HG02943 (cell line): ENCODE measurements around the gene CCDC24.

Source experiments
- ATAC-seq: cut with Tn5 transposase; IDR thresholded peaks from one replicate; pipeline ENCODE4 v1.9.1; 2021; ENCODE audit warnings: mild to moderate bottlenecking, low read depth, moderate library complexity; ENCODE audit not compliant: unreplicated experiment

Gene CCDC24

DNA sequence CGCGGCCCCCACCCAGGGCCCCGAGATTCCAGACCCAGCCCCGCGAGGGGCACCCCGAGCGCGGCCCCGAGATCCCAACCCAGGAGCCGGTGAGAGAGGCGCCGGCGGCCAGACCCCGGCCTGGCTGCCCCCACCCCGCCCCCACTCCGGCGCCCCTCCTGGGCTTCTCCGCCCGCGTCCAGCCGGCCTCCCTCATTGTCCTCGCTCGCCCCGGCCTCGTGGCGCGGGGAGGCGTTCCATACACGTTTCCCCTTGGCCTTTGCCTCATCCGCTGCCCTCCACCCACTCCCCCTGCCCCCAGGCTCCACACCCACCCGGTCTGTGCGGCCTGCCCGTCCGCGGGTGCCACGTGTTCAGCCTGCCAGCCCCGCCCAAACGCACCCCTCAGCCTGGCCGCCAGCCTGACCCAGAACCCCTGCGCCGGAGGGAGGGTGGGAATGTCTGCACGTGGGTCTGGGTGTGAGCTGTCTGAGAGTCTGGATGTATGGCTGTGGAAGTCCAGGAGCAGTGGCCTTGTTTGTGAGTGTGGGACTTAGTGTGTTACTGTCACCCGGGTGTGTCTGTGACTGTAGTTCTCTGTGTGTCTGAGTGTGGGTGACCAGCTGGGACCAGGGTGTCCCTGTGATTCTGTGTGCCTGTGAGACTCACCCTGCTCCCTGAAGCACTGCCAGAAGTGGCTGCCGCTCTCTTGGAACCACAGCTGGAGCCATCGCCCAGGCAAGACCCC is 11.7 kb upstream of the CCDC24 start:
- no peak for ATAC-seq

DNA sequence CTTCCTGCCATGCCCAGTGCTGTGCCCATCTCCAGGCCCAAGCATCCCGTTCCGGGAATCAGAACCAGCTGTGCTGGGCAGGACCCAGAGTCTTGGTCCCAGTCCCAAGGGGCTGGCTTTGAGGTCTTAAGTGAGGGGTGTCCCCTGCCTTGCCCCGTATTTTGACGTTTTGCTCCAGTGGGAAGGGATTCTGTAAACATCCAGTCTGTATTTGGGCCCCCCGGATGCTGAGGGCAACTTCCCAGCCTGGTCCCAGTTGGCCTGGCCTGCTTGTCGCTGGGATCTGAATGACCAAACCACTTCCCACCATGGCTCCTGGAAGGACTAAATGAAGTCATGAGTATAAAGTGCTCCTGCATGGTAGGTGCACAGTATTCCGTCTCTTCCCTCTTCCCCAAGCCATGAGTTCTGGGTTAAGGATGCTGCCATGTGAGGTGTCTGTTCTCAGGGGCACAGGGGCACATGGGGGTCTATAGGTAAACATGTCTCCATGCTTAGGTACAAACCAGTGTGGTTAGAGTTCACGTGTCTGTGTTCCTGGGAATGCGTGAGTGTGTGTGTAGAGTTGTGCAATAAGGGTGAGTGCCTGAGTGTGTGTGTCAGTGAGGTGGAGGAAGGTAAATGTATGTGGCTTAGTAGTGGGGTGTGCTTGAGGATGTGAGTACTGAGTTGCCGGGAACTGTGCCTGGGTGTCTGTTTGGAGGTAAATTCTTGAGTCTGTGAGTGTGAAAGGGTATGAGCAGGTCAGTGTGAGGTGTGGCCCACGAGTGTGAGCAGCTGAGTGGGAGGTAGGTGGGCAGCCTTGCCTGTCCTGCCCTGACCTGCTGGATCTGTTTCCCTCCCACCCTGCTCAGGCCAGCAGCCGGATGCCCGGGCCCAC is 10.9 kb upstream of the CCDC24 start:
- ATAC-seq = no peak

DNA sequence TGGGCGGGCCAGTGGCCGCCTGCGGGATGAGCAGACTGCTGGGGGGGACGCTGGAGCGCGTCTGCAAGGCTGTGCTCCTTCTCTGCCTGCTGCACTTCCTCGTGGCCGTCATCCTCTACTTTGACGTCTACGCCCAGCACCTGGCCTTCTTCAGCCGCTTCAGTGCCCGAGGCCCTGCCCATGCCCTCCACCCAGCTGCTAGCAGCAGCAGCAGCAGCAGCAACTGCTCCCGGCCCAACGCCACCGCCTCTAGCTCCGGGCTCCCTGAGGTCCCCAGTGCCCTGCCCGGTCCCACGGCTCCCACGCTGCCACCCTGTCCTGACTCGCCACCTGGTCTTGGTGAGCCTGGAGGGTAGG is 10.3 kb upstream of the CCDC24 start:
- no peak for ATAC-seq

DNA sequence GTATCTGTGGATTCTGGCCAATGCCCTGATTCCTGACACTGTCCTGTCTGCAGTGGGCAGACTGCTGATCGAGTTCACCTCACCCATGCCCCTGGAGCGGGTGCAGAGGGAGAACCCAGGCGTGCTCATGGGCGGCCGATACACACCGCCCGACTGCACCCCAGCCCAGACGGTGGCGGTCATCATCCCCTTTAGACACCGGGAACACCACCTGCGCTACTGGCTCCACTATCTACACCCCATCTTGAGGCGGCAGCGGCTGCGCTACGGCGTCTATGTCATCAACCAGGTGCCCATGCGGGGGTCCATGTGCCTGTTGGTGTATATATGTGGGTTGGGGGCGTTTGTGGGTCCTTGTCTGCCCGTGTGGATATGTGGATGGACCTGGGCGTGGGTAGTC is 9.8 kb upstream of the CCDC24 start:
- ATAC-seq = no peak

DNA sequence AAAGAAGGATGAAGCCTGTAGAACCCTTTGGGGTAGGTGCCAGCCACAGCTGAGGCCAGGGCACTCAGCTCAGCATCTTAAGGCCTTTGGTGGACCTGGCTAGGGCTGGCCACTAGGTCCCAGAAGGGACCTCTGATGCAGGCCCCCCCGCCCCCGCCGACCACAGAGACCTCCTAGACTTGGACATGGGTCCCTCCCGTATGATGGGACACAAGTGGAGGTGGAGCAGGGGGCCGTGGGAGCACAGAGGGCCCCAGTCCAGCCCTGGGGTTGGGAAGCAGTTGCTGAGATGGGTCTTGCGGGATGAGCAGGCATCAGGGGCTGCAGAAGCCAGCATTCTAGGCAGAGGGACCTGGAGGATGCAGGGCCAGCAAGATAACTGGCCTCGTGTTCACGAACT is 9.2 kb upstream of the CCDC24 start:
- no peak for ATAC-seq

DNA sequence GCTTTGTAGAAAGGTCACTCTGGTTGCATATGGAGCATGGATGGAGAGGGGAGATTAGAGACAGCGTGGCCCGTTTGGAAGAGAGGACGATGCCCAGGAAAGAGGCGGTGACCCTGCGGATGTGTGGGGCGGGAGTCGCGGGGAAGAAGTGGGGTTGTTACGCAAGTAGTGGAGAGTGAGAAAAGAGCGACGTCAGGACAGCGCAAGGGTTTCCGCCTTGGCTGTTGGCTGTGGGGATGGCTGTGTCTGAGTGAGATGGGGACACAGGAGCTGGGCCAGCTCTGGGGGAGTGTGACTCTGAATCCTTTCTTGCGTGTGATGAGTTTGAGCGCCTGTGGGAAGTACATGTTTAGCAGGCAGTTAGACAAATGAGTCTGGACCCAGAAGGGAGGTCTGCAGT is 8.6 kb upstream of the CCDC24 start:
- no peak for ATAC-seq

DNA sequence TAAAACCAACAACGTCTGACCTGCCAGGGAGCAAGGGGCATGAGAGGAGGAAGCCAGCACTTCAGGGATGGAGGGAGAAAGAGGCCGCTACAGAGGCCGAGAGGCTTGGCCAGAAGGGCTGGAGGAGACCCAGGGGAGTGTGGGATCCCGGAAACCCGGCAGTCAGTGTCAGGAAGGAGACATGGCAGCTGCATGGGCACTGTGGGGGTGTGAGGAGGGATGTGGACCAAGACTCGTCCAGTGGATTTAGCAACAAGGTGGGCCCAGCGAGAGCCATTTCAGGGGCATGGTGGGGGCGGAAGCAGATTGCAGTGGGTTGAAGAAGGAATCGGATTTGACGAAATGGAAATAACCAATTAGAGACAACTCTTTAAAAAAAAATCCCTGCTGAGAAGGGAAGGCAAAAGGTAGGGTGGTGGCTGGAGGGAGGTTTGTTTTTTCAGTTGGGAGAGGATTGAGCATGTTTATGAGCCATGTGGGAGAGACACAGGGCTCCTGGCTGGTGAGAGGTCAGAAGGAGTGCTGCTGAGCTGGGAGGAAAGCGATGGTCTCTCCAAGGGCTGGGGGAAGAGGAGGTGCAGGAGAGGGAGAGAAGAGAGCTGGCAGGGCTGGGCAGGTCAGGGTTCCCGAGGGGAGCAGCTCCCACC is 8.0 kb upstream of the CCDC24 start:
- ATAC-seq = no peak

DNA sequence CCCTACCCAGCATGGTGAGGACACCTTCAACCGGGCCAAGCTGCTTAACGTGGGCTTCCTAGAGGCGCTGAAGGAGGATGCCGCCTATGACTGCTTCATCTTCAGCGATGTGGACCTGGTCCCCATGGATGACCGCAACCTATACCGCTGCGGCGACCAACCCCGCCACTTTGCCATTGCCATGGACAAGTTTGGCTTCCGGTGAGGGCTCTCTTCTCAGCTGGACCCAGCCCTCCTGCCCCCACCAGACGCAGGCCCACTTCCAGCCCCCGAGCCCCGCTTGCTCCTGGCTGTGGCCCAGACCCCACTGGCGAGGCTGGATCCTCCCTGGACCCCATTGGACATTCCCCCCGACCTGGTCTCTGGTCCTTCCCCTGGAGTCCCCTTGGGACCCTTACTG is 6.5 kb upstream of the CCDC24 start:
- ATAC-seq = no peak

DNA sequence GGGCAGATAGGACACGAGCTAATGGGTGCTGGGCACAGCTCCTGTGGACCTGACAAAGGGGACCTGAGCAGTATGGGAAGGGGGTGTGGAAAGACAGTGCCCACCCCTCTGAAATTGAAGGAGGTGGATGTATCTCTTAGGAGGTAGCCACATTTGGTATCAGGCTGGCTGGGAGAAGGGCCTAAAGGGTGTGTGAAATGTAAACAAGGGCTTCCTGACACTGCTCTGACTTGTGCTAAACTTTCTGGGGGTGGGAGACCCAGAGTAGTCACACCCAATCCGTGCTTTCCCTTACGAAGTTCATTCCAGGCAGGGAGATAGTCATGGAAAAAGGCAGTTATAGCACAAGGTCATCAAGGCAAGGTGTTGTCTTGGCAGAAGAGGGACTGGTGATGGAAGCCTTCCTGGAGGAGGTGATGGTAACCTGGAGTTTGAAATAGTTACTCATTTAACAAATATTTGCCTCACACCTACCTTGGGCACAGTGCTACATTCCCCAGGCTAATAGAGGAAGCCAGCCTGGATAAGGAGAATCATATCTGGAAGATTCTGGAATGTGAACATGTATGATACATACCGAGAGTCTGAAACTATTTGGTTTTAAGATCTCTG is 5.3 kb upstream of the CCDC24 start:
- no peak for ATAC-seq

DNA sequence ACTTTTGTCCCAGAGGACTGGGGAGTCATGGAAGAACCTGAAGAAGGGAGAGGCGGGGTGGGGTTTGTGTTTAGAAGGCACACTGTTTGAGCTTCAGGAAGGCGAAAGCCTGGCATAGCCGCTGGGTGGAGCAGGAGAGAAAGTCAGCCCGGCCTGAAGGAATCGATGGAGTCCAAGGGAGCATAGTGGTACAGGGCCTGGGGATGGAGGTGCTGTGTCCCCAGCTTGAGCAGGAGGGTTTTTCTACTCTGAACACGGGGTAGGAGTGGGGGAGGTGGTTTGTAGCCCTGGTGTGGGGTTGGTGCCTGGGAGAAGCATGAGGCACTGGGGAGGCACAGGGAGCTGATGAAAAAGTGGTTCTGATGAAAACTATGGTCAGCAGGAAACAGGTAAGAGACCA is 4.7 kb upstream of the CCDC24 start:
- ATAC-seq = no peak

DNA sequence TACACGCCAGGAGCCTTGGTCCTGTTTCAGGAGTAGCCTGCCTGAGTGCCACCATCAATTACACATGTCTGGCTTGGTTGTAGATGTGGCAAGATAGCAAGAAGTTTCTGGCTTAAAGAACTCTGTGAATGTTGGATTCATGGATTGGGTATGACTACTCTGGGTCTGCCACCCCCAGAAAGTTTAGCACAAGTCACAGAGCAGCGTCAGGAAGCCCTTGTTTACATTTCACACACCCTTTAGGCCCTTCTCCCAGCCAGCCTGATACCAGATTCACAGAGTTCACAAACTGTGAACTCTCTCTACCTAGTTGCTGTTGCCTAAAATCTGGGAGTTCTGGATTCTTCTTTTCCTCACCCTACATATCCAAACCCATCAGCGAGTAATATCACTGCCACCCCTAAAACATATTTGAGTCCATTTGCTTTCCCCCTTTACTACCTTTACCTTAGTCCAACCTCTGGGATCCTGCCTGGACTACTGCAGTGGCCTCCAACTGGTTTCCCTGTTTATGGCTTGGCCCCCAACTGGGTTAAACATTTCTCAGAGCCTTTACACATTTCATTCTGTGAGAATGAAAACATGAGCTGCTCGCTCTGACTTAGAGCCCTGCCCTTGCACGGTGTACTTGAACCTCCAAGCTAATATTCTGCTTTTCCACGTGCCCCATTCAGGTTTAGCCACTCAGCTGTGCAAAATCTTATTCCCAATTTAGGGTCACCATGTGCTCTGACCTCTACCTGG is 4.1 kb upstream of the CCDC24 start:
- ATAC-seq = no peak

DNA sequence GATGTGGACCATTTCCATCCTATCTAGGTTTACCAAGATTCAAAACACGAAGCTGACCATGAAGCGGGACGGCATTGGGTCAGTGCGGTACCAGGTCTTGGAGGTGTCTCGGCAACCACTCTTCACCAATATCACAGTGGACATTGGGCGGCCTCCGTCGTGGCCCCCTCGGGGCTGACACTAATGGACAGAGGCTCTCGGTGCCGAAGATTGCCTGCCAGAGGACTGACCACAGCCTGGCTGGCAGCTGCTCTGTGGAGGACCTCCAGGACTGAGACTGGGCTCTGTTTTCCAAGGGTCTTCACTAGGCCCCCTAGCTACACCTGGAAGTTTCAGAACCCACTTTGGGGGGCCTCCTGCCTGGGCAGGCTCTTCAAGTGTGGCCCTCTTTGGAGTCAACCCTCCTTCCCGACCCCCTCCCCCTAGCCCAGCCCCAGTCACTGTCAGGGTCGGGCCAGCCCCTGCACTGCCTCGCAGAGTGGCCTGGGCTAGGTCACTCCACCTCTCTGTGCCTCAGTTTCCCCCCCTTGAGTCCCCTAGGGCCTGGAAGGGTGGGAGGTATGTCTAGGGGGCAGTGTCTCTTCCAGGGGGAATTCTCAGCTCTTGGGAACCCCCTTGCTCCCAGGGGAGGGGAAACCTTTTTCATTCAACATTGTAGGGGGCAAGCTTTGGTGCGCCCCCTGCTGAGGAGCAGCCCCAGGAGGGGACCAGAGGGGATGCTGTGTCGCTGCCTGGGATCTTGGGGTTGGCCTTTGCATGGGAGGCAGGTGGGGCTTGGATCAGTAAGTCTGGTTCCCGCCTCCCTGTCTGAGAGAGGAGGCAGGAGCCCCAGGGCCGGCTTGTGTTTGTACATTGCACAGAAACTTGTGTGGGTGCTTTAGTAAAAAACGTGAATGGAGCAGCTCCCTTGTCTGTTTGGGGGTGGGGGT is 864 bp upstream of the CCDC24 start:
- ATAC-seq = no peak

DNA sequence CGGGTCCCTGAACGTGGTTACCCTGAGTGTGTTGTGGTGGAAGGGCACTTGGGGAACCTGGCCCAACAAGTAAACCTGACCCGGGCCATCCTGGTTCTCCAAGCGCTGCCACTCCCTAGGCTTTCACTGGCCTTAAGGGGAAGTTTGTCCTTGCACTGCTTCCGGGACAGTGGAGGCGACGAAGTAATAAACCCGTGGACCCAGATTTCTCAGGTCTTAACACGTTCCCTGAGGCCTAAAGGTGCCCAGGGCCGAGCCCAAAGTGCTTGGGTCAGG is 261 bp upstream of the CCDC24 start:
- no peak for ATAC-seq

DNA sequence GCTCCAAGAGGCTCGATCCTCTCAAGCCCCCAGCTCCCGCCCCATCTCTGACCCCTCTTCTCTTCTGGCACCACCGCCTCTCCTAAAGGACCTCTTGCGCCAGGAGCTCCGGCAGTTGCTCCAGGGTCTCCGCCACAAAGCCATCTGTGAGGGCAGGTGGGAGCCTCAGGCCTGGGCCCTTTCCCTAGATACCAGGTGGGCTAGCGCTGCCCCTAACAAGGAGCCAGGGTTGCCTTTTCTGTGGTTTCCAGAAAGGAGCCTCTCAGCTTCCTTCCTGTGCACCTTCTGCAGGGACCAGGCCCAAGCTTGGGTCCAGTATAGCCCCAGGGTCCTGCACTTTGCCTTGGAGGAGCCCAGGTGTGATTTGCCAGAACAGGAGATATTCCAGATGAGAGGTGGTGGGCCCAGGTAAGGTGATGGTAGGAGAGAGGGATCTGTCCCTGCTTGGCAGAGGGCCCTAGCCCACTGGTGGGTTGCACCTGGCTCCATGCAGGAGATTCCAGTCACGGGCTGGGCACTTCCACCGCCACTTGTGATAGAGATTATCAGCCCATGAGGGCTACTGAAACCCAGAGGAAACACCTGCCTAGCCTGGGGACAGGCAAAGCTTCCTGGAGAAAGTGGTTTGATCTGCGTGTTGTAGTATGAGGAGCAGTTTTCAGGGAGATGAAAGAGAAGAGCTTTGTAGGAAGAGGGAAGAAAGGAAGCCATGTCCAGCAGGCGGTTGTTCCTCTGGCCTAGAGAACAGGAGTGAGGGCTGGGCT is 1.0 kb downstream of the CCDC24 start:
- no peak for ATAC-seq

DNA sequence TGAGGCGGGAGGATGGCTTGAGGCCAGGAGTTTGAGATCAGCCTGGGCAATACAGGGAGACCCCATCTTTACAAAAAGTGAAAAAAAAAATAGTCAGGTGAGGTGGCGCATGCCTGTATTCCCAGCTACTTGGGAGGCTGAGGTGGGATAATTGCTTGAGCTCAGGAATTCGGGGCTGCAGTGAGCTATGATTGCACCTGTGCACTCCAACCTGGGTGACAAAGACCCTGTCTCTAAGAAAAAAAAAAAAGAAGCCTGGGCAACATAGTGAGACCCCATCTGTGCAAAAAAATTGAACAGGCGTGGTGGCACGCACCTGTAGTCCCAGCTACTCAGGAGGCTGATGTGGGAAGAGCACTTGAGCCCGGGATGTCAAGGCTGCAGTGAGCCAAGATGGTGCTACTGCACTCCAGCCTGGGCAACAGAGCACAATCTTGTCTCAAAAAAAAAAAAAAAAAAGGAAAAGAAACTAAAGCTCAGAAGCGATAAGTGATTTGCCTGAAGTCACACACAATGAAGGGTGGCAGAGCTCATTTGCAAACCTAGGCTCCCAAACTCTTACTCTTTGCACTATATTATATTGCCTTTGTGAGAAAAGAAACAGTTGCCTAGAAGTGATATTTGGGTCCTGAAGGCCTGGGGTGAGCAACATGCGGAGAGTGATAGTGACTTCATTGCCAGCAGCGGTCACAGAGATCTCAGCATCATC is 2.0 kb downstream of the CCDC24 start:
- ATAC-seq = no peak

DNA sequence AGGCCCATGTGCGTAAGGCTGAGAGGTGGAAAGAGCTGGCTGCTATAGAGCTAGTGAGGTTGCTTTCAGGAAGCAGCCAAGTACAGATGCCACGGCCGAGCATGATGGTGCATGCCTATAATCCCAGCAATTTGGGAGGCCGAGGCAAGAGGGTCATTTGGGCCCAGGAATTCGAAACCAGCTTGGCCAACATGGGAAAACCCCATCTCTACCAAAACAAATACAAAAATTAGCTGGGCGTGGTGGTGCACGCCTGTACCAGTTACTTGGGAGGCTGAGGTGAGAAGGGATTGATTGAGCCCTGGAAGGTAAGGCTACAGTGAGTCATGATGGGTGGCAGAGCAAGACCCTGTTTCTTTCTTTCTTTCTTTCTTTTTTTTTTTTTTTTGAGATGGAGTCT is 2.7 kb downstream of the CCDC24 start:
- ATAC-seq = no peak

DNA sequence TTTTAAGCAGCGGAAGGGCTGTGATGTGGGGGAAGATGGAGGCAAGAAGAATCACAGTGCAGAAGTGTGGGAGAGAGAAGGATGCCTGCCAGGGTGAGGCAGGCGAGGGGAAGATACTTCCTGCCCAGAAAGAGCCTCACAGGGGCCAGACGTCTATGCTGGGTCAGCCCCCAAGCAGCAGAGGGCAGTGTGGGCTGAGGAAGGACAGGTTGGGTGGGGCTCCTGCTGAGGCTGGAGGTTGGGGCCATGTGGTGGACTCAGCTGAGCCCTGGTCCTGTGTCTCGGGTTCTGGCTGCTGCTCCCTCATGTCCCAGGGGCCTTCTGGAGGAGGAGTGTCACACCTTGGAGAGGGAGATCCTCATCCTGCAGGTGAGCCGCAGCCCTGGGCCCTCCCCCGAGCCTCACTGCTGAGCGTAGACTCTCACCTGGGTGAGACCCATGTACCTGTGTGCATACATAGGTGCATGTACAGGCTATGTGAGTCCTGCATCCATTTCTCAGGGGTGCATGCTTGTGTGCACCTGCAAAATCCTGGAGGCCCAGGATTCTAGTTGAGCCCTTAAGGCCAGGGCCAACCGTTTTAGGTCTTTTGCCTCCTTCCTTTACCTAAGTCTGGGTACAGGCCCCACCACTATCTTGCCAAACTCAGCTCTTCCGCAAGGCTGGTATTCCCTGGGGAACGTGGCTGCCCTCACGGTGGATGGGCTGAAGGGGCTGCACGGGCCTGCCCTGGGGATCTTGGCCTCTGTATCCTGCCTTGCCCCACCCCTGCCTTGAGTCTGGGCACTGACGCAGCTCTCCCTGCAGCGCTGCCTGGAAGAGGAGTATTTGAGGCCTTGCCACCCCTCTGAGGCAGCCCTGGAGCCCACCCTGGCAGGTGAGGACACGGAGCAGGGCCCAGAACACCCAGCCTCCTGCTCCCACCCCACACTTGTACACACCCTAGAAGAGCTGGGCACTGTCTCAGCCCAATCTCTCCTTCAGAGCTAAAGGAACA is 3.7 kb downstream of the CCDC24 start:
- no peak for ATAC-seq
